Measurements from ENCODE around the gene IRX4.

The IRX4 gene

DNA sequence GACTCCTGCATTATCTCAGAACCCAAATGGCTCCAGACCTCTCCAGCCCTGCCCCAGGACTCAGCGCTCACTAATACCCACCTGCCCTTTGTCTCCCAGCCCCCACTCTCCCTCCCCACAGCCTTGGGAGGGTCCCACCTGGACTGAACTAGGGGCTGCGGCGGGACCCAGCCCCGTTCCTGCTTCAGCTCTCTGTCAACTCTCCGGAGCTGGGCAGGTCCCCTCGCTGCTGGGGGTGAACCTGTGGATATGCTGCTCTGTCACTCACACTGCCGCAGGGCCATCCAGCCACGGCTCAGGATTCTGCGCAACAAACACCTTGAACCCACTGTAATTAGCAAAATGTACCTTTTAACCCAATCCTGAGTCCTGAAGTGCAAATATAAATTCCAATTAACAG, 44.7 kb downstream of the IRX4 start:
- DNase-seq (ENCODE audit: low read depth in 2 of 2), result no peak
- TF ChIP-seq, protein P1, sequence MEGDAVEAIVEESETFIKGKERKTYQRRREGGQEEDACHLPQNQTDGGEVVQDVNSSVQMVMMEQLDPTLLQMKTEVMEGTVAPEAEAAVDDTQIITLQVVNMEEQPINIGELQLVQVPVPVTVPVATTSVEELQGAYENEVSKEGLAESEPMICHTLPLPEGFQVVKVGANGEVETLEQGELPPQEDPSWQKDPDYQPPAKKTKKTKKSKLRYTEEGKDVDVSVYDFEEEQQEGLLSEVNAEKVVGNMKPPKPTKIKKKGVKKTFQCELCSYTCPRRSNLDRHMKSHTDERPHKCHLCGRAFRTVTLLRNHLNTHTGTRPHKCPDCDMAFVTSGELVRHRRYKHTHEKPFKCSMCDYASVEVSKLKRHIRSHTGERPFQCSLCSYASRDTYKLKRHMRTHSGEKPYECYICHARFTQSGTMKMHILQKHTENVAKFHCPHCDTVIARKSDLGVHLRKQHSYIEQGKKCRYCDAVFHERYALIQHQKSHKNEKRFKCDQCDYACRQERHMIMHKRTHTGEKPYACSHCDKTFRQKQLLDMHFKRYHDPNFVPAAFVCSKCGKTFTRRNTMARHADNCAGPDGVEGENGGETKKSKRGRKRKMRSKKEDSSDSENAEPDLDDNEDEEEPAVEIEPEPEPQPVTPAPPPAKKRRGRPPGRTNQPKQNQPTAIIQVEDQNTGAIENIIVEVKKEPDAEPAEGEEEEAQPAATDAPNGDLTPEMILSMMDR (IDR thresholded peaks at IDR 0.05; ENCODE audit: low read depth, low read length), result no peak
- H3K4me3 ChIP-seq (replicated peaks in 1 of 2; ENCODE audit: low read depth in 2 of 2, low read length in 2 of 2), result no peak overlapping the region

DNA sequence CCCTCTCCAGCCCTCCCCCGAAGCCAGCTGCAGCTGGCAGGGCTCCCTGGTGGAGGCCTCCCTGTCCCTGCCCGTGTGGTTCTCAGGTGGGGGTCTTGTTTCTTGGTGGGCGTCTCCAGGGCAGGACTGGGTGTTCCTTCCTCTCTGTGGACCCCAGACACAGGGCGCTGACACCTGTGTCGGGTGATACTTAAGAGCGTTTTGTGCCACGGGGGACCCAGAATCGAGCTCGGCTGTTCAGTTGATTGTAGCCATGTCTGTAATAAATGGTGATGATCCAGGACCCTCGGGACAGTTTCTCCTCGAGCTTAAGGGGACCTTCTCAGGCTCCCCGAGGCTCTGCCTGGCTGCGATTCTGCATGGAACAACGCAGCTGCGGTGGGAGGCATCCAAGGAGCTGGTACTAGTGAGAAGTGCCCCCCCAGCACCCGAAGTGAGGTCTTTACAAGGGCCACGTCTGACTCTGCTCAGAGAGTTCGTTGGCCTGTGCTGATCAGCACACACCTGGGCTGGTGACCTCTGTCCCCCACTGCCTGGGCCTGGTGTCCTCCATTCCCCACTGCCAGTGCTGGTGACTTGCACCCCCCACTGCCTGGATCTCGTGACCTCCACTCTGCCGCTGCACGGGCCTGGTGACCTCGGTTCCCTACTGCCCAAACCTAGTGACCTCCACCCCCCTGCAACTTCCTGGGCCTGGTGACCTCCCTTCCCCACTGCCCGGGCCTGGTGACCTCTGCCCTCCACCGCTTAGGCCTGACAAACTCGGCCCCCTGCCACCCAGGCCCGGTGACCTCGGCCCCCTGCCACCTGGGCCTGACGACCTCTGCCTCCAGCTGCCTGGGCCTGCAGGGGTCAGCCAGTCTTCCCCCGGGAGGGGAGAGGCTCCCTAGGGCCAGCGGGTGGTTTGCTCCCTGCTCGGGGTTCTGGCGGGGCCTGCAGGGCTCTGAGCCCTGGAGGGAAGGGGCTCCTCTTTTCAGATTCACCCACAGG, 45.5 kb downstream of the IRX4 start:
- DNase-seq (ENCODE audit: low read depth in 2 of 2), result no peak
- TF ChIP-seq, protein P1 (IDR thresholded peaks at IDR 0.05; ENCODE audit: low read depth, low read length), result no peak
- no peak overlapping the region for H3K4me3 ChIP-seq (replicated peaks in 1 of 2; ENCODE audit: low read depth in 2 of 2, low read length in 2 of 2)

DNA sequence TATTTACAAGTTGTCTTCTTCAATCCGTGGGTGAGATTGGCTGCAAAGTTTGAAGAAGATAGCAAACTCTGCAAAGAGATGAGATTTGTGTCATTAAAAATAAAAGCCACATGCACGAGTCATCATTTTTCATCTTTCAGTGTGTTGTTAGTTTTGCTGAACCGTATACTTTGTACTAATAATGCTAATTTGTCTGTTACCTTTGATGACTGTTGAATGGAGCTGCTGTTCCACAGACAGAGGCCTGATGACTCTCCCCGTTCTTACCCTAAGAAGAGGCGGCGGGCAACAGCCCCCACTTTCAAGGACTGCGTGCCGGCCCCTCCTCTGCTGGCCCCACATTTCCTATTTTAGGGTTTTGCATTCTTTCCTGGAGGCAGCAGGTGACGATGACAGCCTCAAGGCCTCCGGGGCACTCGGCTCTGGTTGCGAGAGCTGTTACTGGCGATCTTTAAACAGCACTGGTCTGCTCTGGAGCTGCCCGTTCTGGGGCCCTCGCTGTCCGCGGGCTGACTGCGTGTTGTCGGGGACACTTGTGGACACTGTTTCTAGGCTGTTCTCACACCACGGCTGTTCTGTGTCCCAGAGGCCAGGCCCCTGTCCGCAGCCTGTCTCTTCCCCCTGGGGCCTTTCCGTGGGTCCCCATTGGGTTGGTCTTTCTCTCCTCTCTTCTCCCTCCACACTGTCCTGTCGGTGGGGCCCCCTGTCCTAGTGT, 46.4 kb downstream of the IRX4 start:
- TF ChIP-seq, protein P1 (IDR thresholded peaks at IDR 0.05; ENCODE audit: low read depth, low read length), result no peak
- no peak for DNase-seq (ENCODE audit: low read depth in 2 of 2)
- H3K4me3 ChIP-seq (replicated peaks in 1 of 2; ENCODE audit: low read depth in 2 of 2, low read length in 2 of 2), result no peak overlapping the region

DNA sequence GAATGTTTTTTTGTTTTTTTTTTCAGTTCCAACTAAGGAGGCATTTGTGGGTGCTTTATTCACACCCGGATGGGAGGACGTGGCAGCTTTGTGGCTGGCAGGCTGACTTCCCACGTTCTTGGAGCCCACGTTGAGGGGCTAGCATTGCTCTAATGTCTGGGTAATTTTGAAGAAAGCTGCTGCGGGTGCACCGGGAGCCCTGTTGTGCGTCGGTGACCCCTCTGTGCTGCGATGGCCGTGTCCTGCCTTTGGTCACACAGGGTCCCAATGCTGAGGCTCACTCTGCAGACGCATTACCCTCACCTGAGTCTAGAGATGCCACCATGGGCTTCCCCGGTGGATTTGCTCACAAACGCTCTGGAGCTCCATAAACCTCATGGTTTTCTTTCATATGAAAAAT, 47.3 kb downstream of the IRX4 start:
- no peak for DNase-seq (ENCODE audit: low read depth in 2 of 2)
- no peak overlapping the region for H3K4me3 ChIP-seq (replicated peaks in 1 of 2; ENCODE audit: low read depth in 2 of 2, low read length in 2 of 2)
- TF ChIP-seq, protein P1 (IDR thresholded peaks at IDR 0.05; ENCODE audit: low read depth, low read length), result no peak

DNA sequence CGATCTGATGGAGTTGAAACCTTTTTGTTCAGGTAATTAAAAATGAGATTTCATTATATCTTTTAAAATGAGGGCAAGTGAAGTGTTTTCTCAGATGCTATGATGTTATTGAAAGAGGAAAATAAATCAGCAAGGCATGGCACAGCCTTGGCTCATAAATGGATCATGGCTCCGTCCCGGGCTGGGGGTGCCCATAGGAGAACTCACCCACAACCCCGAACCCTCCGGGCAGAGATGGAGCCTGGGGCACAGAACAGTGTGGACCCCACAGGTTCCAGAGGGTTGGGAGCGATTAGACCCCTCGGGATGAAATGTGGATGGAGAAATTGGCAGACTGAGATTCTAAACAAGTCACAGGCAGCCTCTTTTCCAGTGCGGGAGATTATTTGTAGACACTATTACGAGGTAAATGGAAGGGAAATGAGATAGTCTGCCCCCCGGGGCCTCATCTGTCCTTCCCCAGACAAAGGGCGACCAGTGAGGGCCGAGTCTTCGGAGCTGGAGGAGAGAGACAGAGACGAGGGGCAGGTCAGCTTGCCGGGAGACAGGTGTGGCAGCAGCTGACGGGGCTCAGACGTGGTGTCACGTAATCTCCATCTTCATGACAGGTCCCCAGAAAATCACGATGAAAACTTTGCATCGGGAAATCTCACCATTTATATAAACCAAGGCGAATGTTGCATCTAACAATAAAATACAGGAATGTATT, 47.9 kb downstream of the IRX4 start:
- TF ChIP-seq, protein P1 (IDR thresholded peaks at IDR 0.05; ENCODE audit: low read depth, low read length), result no peak
- H3K4me3 ChIP-seq (replicated peaks in 1 of 2; ENCODE audit: low read depth in 2 of 2, low read length in 2 of 2), result no peak overlapping the region
- DNase-seq (ENCODE audit: low read depth in 2 of 2), result no peak

DNA sequence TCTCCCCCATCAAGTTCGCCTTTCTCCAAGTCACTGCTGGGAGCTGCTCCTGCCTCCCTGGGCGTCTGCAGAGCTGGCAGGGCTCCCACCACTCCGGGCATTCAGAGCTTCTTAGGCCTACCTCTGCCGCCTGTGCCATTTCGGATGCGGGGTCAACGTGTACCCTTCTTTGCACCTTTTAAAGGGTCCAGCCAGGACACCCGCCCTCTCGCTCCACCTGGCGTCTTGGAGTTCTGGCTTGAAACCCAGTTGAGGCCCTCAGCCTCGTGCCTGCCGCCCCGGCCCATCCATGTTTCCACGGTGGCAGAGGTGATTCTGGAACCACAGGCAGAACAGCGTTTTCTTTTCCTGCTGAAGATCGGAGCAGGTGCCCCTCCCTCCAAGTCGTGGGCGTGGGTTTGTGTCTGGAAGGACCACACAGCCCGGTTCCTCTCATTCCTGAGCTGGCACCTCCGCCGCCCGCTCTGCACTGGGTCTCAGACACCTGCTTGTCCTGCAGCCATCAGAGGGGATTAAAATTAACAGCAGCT, 48.6 kb downstream of the IRX4 start:
- TF ChIP-seq, protein P1 (IDR thresholded peaks at IDR 0.05; ENCODE audit: low read depth, low read length), result no peak
- H3K4me3 ChIP-seq (replicated peaks in 1 of 2; ENCODE audit: low read depth in 2 of 2, low read length in 2 of 2), result no peak overlapping the region
- DNase-seq (ENCODE audit: low read depth in 2 of 2), result no peak
